HepG2 (cell line): Measurements from ENCODE around the gene CD1B. TPM values are rescaled to one million over a fixed set of nuclear protein-coding genes. Genes with fewer than 3 reads are reported as not detected.

ENCODE experiments used
- ATAC-seq: fragments of 200-7000 bp; cut with Tn5 transposase; 3 replicates; pipeline ENCODE4 v1.9.1; 2020; ENCODE audit warnings: mild to moderate bottlenecking, moderate library complexity
- BruUV-seq: library from RNA; stranded (reverse); fragments of 400-500 nt; replicated peaks from 2 replicates; lab custom pipeline; 2021; lab: Mats Ljungman, UMichigan
- CTCF ChIA-PET: fragments of 300-600 bp; formaldehyde crosslinking; extraction: SDS; loops from one replicate; lab custom pipeline; 2021; ENCODE audit warnings: low total read pairs, inconsistent platforms, low intra/inter-chr PET ratio; lab: Yijun Ruan, JAX
- POLR2A ChIA-PET: fragments of 350-600 bp; sonication (Branson Sonifier 250); formaldehyde crosslinking; loops from one replicate; lab custom pipeline; 2020; ENCODE audit warnings: antibody characterized with exemption, inconsistent platforms; lab: Yijun Ruan, JAX
- DNase-seq: peaks from one replicate; pipeline ENCODE4 v3.0.0-alpha.2; 2015; ENCODE audit warnings: low spot score
- FAIRE-seq: peaks from 3 replicates; lab custom pipeline; 2011; peaks lifted over from hg19 to GRCh38; lab: Jason Lieb, UNC
- H2AFZ ChIP-seq: one replicate; pipeline ENCODE4 v1.6.1; 2011; ENCODE audit warnings: low read length, inconsistent platforms
- H3K27ac ChIP-seq: fragments of 300-600 bp; 3 replicates; pipeline ENCODE4 v1.8.0; 2011; ENCODE audit warnings: mixed run types, mild to moderate bottlenecking, mixed read lengths, low read length, inconsistent platforms; ENCODE audit not compliant: insufficient read depth; ENCODE audit errors: extremely low read length
- H3K27me3 ChIP-seq, 2 experiments: fragments of 200-600 bp in 1 of 2; 2 replicates in 1 of 2; 3 replicates in 1 of 2; pipeline versions ENCODE4 v1.6.0 to v1.8.0; 2011; ENCODE audit warnings: low read length in 2 of 2, mild to moderate bottlenecking in 2 of 2, moderate library complexity in 2 of 2, inconsistent platforms in 1 of 2; ENCODE audit not compliant: insufficient read depth in 2 of 2, control insufficient read depth in 1 of 2
- H3K36me3 ChIP-seq, 2 experiments: fragments of 200-600 bp in 1 of 2; replicated peaks in 1 of 2; 2 replicates in 1 of 2; 3 replicates in 1 of 2; pipeline versions ENCODE4 v1.5.1 to v1.8.0; 2011; ENCODE audit warnings: low read length in 2 of 2, inconsistent platforms in 1 of 2; ENCODE audit not compliant: insufficient read depth in 2 of 2, control insufficient read depth in 1 of 2
- H3K4me1 ChIP-seq: 2 replicates; pipeline ENCODE4 v1.5.1; 2012; ENCODE audit warnings: low read length, inconsistent platforms; ENCODE audit not compliant: insufficient read depth
- H3K4me2 ChIP-seq: 2 replicates; pipeline ENCODE4 v1.6.0; 2011; ENCODE audit warnings: low read depth, low read length, inconsistent platforms
- H3K4me3 ChIP-seq, 3 experiments: fragments of 200-600 bp in 1 of 3; sonication (generic), shearing (Covaris generic) in 1 of 3; replicated peaks in 1 of 3; 2 replicates each; pipeline ENCODE4 v1.5.1; 2011 to 2016; ENCODE audit warnings: low read length in 3 of 3, inconsistent platforms in 2 of 3, low read depth in 2 of 3, mild to moderate bottlenecking in 2 of 3, control low read depth in 1 of 3, mixed read lengths in 1 of 3; ENCODE audit not compliant: insufficient read depth in 1 of 3
- H3K79me2 ChIP-seq: one replicate; pipeline ENCODE4 v1.6.1; 2011; ENCODE audit warnings: low read length, inconsistent platforms; ENCODE audit not compliant: insufficient read depth
- H3K9ac ChIP-seq: 2 replicates; pipeline ENCODE4 v1.6.0; 2011; ENCODE audit warnings: mild to moderate bottlenecking, low read depth, low read length, inconsistent platforms; ENCODE audit not compliant: insufficient read depth
- H3K9me3 ChIP-seq: 2 replicates; pipeline ENCODE4 v1.5.1; 2012; ENCODE audit warnings: mild to moderate bottlenecking, low read length
- H4K20me1 ChIP-seq: 2 replicates; pipeline ENCODE4 v1.6.0; 2011; ENCODE audit warnings: inconsistent platforms, mild to moderate bottlenecking, low read length, moderate library complexity; ENCODE audit not compliant: insufficient read depth
- CBX2 ChIP-seq, 2 experiments: fragments of 200-600 bp in 1 of 2; sonication (generic); formaldehyde crosslinking in 1 of 2; IDR thresholded peaks; 2 replicates each; pipeline versions ENCODE4 v1.7.0 to v1.8.1; 2018 to 2022; ENCODE audit warnings: low read depth in 2 of 2, low read length in 1 of 2, mild to moderate bottlenecking in 1 of 2, missing genetic modification reagents in 1 of 2
- EHMT2 ChIP-seq: fragments of 200-600 bp; sonication (generic); IDR thresholded peaks from 2 replicates; pipeline ENCODE4 v1.7.0; 2017; ENCODE audit warnings: antibody characterized with exemption, low read depth, low read length, borderline replicate concordance
- GATAD2A ChIP-seq: IDR thresholded peaks from 2 replicates; pipeline ENCODE4 v1.6.1; 2016
- HBP1 ChIP-seq: IDR thresholded peaks from 2 replicates; pipeline ENCODE4 v1.6.1; 2016; ENCODE audit warnings: low read depth, control low read depth
- HOXD1 ChIP-seq: sonication (generic); formaldehyde crosslinking; IDR thresholded peaks from 2 replicates; pipeline ENCODE4 v1.5.0; 2020; ENCODE audit warnings: missing genetic modification reagents
- KDM3A ChIP-seq: IDR thresholded peaks from 2 replicates; pipeline ENCODE4 v1.6.1; 2018; ENCODE audit warnings: low read depth, missing compliant biosample characterization
- MAFG ChIP-seq: sonication (generic); formaldehyde crosslinking; IDR thresholded peaks from 2 replicates; pipeline ENCODE4 v1.5.1; 2020; ENCODE audit warnings: mild to moderate bottlenecking, missing genetic modification reagents
- MED1 ChIP-seq: sonication (generic); formaldehyde crosslinking; IDR thresholded peaks from 2 replicates; pipeline ENCODE4 v1.4.0; 2020; ENCODE audit warnings: missing genetic modification reagents
- MTERF4 ChIP-seq: sonication (generic); formaldehyde crosslinking; IDR thresholded peaks from 2 replicates; pipeline ENCODE4 v1.8.0; 2023; ENCODE audit warnings: mild to moderate bottlenecking, missing genetic modification reagents
- RFX3 ChIP-seq: IDR thresholded peaks from 2 replicates; pipeline ENCODE4 v1.6.1; 2016; ENCODE audit warnings: missing biosample characterization, missing genetic modification reagents
- ZIK1 ChIP-seq: sonication (generic); formaldehyde crosslinking; IDR thresholded peaks from 2 replicates; pipeline ENCODE4 v1.5.0; 2020; ENCODE audit warnings: mild to moderate bottlenecking, low read depth, missing genetic modification reagents, borderline replicate concordance
- ZNF629 ChIP-seq: sonication (generic); formaldehyde crosslinking; conservative IDR thresholded peaks from 2 replicates; pipeline ENCODE4 v1.5.0; 2020; ENCODE audit warnings: missing genetic modification reagents
- ZNF704 ChIP-seq: sonication (generic); formaldehyde crosslinking; IDR thresholded peaks from 2 replicates; pipeline ENCODE4 v1.8.1; 2023; ENCODE audit warnings: mild to moderate bottlenecking, inconsistent platforms, moderate library complexity, missing genetic modification reagents, borderline replicate concordance
- ZNF746 ChIP-seq: sonication (generic); formaldehyde crosslinking; IDR thresholded peaks from 2 replicates; pipeline ENCODE4 v1.8.0; 2022; ENCODE audit warnings: mild to moderate bottlenecking, missing genetic modification reagents
- ZNF775 ChIP-seq: sonication (generic); formaldehyde crosslinking; IDR thresholded peaks from 2 replicates; pipeline ENCODE4 v1.4.0; 2020; ENCODE audit warnings: missing genetic modification reagents, mild to moderate bottlenecking, moderate library complexity, borderline replicate concordance
- WGBS: methylation state at CpG from one replicate; pipeline ENCODE4 v1.1.6; 2017; ENCODE audit warnings: low lambda C conversion rate; 5-methylcytosine and 5-hydroxymethylcytosine counted together
- in situ Hi-C: cut with HindIII; loops from 2 replicates; pipeline ENCODE4 v1.10.0; 2017; ENCODE audit warnings: low pct_unique_long_range_greater_than_20kb; ENCODE audit not compliant: extremely low pct_ligation_motif_present
- intact Hi-C: fragments of 100-400 bp; cut with micrococcal nuclease; formaldehyde crosslinking; loops from one replicate; pipeline ENCODE4 v1.10.0; 2022; ENCODE audit not compliant: unreplicated experiment
- polyA plus RNA-seq, 8 experiments: library from polyadenylated mRNA; depleted of rRNA in 3 of 8; stranded (reverse) in 7 of 8; unstranded in 1 of 8; fragments of >200 nt; fragmentation: Illumina TruSeq in 4 of 8; extraction: Trizol in 4 of 8; gene quantifications; 2 replicates each; pipeline versions ENCODE4 v1.2.1 to v1.2.3, GENCODE V29; 2011 to 2016; ENCODE audit warnings: low read depth in 4 of 8, missing spikeins in 1 of 8, mixed read lengths in 1 of 8; ENCODE audit not compliant: insufficient read depth in 1 of 8
- total RNA-seq, 5 experiments: library from RNA; depleted of rRNA; stranded (reverse); fragments of >200 nt; fragmentation: Illumina TruSeq; extraction: Trizol; gene quantifications; 2 replicates each; pipeline ENCODE4 v1.2.3, GENCODE V29; 2016; ENCODE audit warnings: low read depth in 1 of 5
- TF ChIP-seq, protein P1 (sequence below): sonication (generic); formaldehyde crosslinking; IDR thresholded peaks from 2 replicates; pipeline ENCODE4 v1.4.0; 2020; ENCODE audit warnings: missing genetic modification reagents
- TF ChIP-seq, protein P2 (sequence below): sonication (generic); formaldehyde crosslinking; IDR thresholded peaks from 2 replicates; pipeline ENCODE4 v1.4.0; 2020; ENCODE audit warnings: missing genetic modification reagents, borderline replicate concordance

The CD1B gene
- total and polyA plus RNA-seq, 2 of the 13 experiments (the other 11 are each of a cell fraction or from before 2014, with no cell fraction given) = not detected

GRCh38 chr1:158333405-158334155 is 2.2 kb upstream of the CD1B start:
- in situ Hi-C loops (no loop called here), intact Hi-C loops (no loop called here)
- POLR2A ChIA-PET = no interaction called here
- ATAC-seq = no peak
- TF ChIP-seq ZNF629 (CRISPR knock-in tag) (no peak), HOXD1 (CRISPR knock-in tag) (no peak), KDM3A (CRISPR knock-in tag) (no peak), HBP1 (CRISPR knock-in tag) (no peak), CBX2 (IDR thresholded peaks at IDR 0.05; ENCODE audit: low read depth, low read length) (no peak), CBX2 (CRISPR knock-in tag; IDR thresholded peaks at IDR 0.05; ENCODE audit: low read depth) (no peak), RFX3 (CRISPR knock-in tag) (no peak), ZNF746 (no peak), ZNF775 (CRISPR knock-in tag) (no peak), MED1 (CRISPR knock-in tag) (no peak), GATAD2A (CRISPR knock-in tag) (no peak), EHMT2 (no peak), ZIK1 (CRISPR knock-in tag) (no peak), MAFG (no peak), MTERF4 (CRISPR knock-in tag) (no peak), ZNF704 (no peak)
- TF ChIP-seq, protein P1, sequence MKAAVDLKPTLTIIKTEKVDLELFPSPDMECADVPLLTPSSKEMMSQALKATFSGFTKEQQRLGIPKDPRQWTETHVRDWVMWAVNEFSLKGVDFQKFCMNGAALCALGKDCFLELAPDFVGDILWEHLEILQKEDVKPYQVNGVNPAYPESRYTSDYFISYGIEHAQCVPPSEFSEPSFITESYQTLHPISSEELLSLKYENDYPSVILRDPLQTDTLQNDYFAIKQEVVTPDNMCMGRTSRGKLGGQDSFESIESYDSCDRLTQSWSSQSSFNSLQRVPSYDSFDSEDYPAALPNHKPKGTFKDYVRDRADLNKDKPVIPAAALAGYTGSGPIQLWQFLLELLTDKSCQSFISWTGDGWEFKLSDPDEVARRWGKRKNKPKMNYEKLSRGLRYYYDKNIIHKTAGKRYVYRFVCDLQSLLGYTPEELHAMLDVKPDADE (CRISPR knock-in tag) = no peak
- TF ChIP-seq, protein P2, sequence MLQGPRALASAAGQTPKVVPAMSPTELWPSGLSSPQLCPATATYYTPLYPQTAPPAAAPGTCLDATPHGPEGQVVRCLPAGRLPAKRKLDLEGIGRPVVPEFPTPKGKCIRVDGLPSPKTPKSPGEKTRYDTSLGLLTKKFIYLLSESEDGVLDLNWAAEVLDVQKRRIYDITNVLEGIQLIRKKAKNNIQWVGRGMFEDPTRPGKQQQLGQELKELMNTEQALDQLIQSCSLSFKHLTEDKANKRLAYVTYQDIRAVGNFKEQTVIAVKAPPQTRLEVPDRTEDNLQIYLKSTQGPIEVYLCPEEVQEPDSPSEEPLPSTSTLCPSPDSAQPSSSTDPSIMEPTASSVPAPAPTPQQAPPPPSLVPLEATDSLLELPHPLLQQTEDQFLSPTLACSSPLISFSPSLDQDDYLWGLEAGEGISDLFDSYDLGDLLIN = no peak
- Histone ChIP-seq H3K27me3 (no peaks in the 10 kb centered on the region), H3K4me2 (no peak overlapping the region), H3K27ac (no peak overlapping the region), H2AFZ (no peak overlapping the region), H3K9me3 (peaks cover 5% of the 10 kb centered on the region), H3K9ac (no peak overlapping the region), H3K36me3 (no peaks in the 10 kb centered on the region), H3K4me1 (no peaks in the 10 kb centered on the region), H3K4me3 (no peak overlapping the region), H4K20me1 (no peaks in the 10 kb centered on the region), H3K79me2 (no peaks in the 10 kb centered on the region)
- DNase-seq = no peak
- CTCF ChIA-PET = no interaction called here
- BruUV-seq = no TSS peak
- no peak for FAIRE-seq
- under 1% methylated on average over 8 of the region's 8 CpGs for WGBS
